ENCODE data around the gene VPS11.
"Not testable (repeated sequence)": the region's sequence is repeated elsewhere in the genome, so short reads cannot be mapped to it uniquely, and the experiment has no call there.

VPS11 gene

DNA sequence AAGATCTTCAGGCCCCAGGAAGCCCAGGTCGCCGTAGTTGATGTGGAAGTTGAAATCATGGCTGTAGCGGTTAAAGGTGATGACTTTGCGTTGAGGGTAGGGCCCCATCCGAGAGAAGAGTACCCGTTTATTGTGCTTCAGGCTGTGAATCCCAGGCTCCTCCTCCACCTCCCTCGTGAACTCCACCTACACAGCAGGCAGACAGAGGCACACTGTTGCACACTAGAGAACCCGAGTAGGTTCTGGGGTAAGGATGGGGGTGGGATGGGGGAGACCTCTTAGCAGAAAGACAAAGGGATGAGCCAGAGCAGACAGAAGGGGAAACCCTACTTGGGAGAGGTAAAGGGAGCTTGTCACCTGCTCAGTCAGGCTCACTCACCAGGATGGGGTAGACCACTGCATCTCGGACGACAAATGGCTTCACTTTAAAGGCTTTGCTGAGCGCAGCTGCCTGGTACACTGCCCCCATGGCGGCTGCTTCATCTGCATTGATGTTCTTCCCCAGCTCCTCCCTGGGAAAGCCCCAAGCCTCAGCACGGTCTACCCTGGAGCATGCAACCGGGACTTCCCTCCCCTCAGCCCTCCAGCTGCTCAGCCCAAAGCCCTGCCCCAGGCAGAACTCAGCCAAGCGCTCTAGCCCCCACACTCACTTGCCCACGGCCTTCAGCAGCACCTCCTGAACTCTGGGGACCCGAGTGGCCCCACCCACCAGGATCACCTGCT lies 16.0 kb upstream of the VPS11 start:
- H3K27ac ChIP-seq = no peak overlapping the region
- H3K4me2 ChIP-seq = no peak overlapping the region
- peaks cover 89% of the 10 kb centered on the region for H3K36me3 ChIP-seq
- H3K4me3 ChIP-seq = no peak overlapping the region
- TF ChIP-seq Cebpa-rat (IDR thresholded peaks at IDR 0.05) = no peak
- no peak overlapping the region for H3K9ac ChIP-seq
- H3K27me3 ChIP-seq = no peaks in the 10 kb centered on the region
- H4K20me1 ChIP-seq = peaks cover 49% of the 10 kb centered on the region; the same call in 1 of the 2 replicates
- no peaks in the 10 kb centered on the region for H3K9me3 ChIP-seq
- H3K4me1 ChIP-seq = peaks cover 11% of the 10 kb centered on the region

DNA sequence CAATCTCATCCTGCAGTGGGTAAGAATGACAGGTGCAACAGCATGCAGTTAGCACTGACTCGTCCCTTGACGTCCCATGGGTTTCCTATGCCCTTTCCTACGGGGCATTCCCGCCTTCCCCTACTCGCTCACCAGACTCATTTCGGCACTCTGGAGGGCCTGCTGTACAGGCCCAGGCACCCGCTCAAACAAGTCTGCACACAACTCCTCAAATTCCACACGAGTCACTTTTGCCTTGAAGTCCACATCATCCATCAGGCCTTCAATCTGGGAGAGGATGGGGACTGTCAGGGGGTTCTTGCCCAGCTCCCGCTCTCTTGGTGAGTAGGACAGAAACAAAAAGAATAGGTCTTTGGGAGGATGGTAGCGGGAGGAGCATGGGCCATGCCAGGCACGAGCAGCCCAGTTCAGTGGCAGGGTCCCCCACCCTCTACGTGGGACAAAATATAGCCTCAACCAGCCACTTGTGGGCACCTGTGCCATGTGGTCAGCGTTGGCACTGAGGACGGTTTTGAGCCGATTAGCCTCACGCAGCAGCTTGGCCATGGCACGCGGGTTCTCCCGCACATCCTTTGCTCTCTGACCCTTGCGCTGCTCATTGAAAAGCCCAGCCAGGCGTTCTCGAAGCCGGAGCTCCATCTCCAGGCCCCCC lies 15.3 kb upstream of the VPS11 start:
- peaks cover 82% of the 10 kb centered on the region for H3K36me3 ChIP-seq

DNA sequence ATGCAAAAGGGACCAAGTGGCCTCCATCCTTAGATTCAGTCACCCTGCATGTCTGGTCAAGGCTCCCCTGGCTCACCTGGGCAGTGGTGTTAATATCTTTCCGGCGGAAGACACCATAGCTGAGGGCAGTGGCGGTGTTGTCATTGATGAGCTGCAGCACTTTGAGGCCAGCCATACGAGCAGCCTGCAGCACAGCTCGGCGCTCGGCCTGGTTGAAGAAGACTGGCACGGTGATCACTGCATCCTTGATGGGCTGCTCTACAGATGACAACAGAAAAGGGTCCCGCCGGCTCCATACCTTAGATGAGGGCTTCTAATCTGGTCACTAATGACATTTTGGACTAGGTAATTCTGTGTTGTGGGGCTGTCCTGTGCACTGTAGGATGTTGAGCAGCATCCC lies 13.2 kb upstream of the VPS11 start:
- Histone ChIP-seq H3K9ac (no peak overlapping the region; the same call in 1 of the 2 replicates), H3K27ac (no peak overlapping the region), H4K20me1 (peaks cover 42% of the 10 kb centered on the region; the same call in 1 of the 2 replicates), H3K27me3 (no peaks in the 10 kb centered on the region), H3K4me3 (no peak overlapping the region), H3K4me2 (no peak overlapping the region), H3K4me1 (peaks cover 20% of the 10 kb centered on the region), H3K36me3 (peaks cover 61% of the 10 kb centered on the region), H3K9me3 (no peaks in the 10 kb centered on the region)
- no peak for TF ChIP-seq Cebpa-rat (IDR thresholded peaks at IDR 0.05)

More for the DNA sequence above, 15.3 kb upstream of the VPS11 start:
- Histone ChIP-seq H3K4me2 (no peak overlapping the region), H3K27me3 (no peaks in the 10 kb centered on the region), H3K4me1 (peaks cover 11% of the 10 kb centered on the region), H3K4me3 (no peak overlapping the region), H4K20me1 (peaks cover 49% of the 10 kb centered on the region; the same call in 1 of the 2 replicates), H3K9me3 (no peaks in the 10 kb centered on the region), H3K9ac (no peak overlapping the region), H3K27ac (no peak overlapping the region)
- no peak for TF ChIP-seq Cebpa-rat (IDR thresholded peaks at IDR 0.05)

DNA sequence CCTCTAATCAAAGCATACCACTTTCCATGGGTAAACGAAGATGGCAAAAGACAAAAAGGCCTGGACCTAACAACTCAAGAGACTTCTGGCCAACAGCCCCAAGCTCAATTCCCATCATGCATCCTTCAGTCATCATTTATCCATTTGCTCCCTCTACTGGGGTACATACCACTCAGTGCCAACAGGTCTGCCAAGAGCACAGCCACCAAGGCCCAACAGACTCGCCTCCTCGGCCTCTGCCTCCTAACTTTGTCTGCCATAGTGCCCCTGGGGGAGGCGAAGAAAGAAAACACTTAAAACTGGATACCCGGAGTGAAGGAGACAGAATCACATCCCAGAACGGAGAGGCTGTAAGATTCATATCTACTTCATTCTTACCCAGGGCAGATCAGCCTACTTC lies 11.7 kb upstream of the VPS11 start:
- Histone ChIP-seq H3K27me3 (no peaks in the 10 kb centered on the region), H3K36me3 (peaks cover 50% of the 10 kb centered on the region), H3K4me3 (peak overlapping the region; percentile 97), H3K9ac (peak overlapping the region; percentile 98), H3K4me1 (peaks cover 20% of the 10 kb centered on the region), H4K20me1 (peaks cover 41% of the 10 kb centered on the region; the same call in 1 of the 2 replicates), H3K4me2 (peak overlapping the region; percentile 91), H3K27ac (peak overlapping the region; percentile 96), H3K9me3 (no peaks in the 10 kb centered on the region)
- TF ChIP-seq Cebpa-rat (IDR thresholded peaks at IDR 0.05) = no peak

DNA sequence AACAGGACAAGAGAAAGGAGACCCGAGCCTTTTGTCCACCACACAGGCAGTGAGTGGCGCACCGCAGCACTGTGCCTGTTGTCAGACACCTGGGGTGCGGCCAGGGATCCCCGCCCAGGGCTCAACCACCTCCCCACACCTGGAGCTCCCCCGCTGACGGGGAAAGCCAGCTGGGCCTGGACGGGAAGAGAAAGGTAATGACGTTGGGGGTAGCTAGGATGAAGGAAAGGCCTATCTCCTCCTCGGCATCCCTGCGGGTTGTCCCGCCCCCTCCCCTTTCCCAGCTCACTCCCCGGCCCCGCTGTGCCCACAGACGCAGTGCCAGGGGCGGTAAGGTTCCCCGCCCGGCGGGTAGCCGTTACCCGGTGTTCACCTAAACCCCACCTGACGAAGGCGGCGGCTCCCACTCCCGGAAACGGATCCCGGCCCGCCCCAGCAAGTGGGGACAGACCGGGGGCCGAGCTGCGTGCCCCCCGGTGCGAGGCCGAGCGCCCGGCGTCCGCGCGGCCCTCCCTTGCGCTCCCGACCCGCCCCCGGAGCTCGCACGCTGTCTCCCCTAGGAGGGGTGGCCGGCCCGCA lies 11.1 kb upstream of the VPS11 start:
- H4K20me1 ChIP-seq = peaks cover 38% of the 10 kb centered on the region; the same call in 1 of the 2 replicates
- H3K4me3 ChIP-seq = peak overlapping the region; percentile 97
- peaks cover 43% of the 10 kb centered on the region for H3K36me3 ChIP-seq
- H3K4me1 ChIP-seq = peaks cover 20% of the 10 kb centered on the region
- peak overlapping the region; percentile 91 for H3K4me2 ChIP-seq
- H3K9ac ChIP-seq = peak overlapping the region; percentile 98
- no peak for TF ChIP-seq Cebpa-rat (IDR thresholded peaks at IDR 0.05)
- H3K27me3 ChIP-seq = no peaks in the 10 kb centered on the region
- H3K27ac ChIP-seq = peak overlapping the region; percentile 96
- H3K9me3 ChIP-seq = no peaks in the 10 kb centered on the region

DNA sequence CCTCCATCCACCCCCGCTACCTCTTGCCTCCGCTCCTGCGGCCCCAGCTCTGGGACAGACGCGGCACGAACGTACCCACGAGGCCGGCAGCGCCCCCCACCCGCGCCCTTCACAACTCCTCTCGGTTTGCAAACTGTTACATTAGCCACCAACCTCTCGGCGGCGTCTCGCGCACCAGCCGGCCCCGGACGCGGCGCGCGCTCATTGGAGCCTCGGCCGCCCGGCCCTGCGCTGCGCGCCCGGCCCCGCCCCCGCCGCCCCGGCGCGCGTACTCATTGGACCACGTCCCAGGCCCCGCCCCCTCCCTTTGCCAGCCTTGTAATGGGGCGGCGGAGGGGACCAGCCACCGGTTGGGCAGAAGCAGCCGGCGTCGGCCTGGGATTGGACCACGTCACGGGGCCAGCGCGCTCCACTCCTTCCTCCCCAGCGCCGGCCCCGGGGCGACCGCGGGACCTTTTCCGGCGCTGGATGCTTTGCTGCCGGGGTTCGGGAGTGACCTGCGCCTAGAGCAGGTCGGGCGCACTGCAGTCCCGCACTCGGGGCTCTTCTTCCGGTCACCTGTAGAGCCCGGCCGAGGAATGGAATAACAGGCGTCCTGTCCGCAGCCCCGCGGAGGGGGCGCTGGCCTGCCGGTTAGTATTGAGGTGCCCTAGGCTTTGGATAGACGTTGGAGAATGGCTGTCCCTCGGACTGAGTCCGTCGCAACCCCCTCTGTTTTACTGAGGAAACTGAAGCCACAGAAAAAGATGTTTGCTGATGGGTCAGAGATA lies 10.4 kb upstream of the VPS11 start, which contains the start of gene HYOU1:
Gene HYOU1 (minus strand): TSS at position 206 of the 770 bp plus-strand sequence. CDS start 1,045 bp downstream, outside the sequence.
- peaks cover 31% of the 10 kb centered on the region; the same call in 1 of the 2 replicates for H4K20me1 ChIP-seq
- H3K4me3 ChIP-seq = peak within 1 kb of the TSS; percentile 97
- H3K4me1 ChIP-seq = peaks cover 20% of the 10 kb centered on the region
- peak within 1 kb of the TSS; percentile 98 for H3K9ac ChIP-seq
- no peaks in the 10 kb centered on the region for H3K9me3 ChIP-seq
- peak within 1 kb of the TSS; percentile 96 for H3K27ac ChIP-seq
- peaks cover 37% of the 10 kb centered on the region for H3K36me3 ChIP-seq
- H3K27me3 ChIP-seq = no peaks in the 10 kb centered on the region
- no peak for TF ChIP-seq Cebpa-rat (IDR thresholded peaks at IDR 0.05)
- H3K4me2 ChIP-seq = peak within 1 kb of the TSS; percentile 92

DNA sequence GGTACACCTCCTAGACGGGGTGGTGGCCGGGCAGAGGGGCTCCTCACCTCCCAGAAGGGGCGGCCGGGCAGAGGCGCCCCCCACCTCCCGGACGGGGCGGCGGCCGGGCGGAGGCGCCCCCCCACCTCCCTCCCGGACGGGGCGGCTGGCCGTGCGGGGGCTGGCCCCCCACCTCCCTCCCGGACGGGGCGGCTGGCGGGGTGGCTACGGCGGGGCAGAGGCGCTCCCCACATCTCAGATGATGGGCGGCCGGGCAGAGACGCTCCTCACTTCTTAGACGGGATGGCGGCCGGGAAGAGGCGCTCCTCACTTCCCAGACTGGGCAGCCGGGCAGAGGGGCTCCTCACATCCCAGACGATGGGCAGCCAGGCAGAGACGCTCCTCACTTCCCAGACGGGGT lies 8.5 kb upstream of the VPS11 start:
- H4K20me1 ChIP-seq = peaks cover 24% of the 10 kb centered on the region; the same call in 1 of the 2 replicates
- peaks cover 20% of the 10 kb centered on the region for H3K4me1 ChIP-seq
- H3K9me3 ChIP-seq, H3K27ac ChIP-seq, H3K9ac ChIP-seq, H3K4me2 ChIP-seq, H3K4me3 ChIP-seq, H3K27me3 ChIP-seq: not testable (repeated sequence)
- H3K36me3 ChIP-seq = peaks cover 17% of the 10 kb centered on the region

DNA sequence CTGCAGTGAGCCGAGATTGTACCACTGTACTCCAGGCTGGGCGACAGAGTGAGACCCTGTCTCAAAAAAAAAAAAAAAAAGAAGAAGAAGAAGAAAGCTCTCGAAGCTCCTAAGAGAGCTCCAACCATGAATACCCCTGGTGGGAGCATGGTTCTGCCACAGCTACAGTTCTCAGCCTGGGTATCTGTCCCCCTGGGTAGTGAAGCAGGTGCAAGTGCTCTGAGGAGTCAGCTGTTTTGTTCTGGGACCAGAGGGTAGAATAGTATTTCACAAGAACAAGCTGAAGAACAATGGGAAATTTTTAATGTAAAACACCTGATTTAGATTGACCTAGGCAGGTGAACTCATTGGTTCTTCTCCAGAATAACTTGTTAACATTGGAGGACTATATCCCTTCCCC lies 6.4 kb upstream of the VPS11 start:
- Histone ChIP-seq H3K27me3 (no peaks in the 10 kb centered on the region), H3K4me3 (no peak overlapping the region), H3K4me2 (no peak overlapping the region), H3K27ac (no peak overlapping the region), H4K20me1 (peaks cover 2% of the 10 kb centered on the region; the same call in 1 of the 2 replicates), H3K4me1 (peaks cover 27% of the 10 kb centered on the region), H3K36me3 (peaks cover 3% of the 10 kb centered on the region; the same call in 1 of the 2 replicates), H3K9ac (no peak overlapping the region), H3K9me3 (no peaks in the 10 kb centered on the region)
- TF ChIP-seq Cebpa-rat (IDR thresholded peaks at IDR 0.05) = no peak

DNA sequence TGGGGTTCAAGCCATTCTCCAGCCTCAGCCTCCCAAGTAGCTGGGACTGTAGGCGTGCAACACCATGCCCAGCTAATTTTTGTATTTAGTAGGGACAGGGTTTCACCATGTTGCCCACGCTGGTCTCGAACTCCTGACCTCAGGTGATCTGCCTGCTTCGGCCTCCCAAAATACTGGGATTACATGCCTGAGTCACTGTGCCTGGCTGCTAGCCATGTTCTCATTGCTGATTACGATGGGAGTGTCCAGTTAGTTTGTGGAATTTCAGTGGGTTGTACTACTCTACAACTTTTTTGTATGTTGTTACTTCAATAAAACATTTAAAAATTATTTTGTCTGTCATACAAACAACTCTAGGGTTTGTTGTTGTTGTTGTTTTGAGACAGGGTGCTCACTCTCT lies 4.8 kb upstream of the VPS11 start:
- H3K36me3 ChIP-seq = peaks cover 3% of the 10 kb centered on the region; the same call in 1 of the 2 replicates
- TF ChIP-seq Cebpa-rat (IDR thresholded peaks at IDR 0.05) = no peak
- no peak overlapping the region for H3K4me2 ChIP-seq

More for the DNA sequence above, 4.8 kb upstream of the VPS11 start:
- Histone ChIP-seq H3K27me3 (no peaks in the 10 kb centered on the region), H3K27ac (no peak overlapping the region), H3K9ac (no peak overlapping the region), H4K20me1 (no peaks in the 10 kb centered on the region), H3K4me1 (peaks cover 34% of the 10 kb centered on the region), H3K4me3 (no peak overlapping the region), H3K9me3 (no peaks in the 10 kb centered on the region)

All from BLaER1 (cell line).